Activated CD4-positive, CD25-positive, alpha-beta regulatory T cell treated with anti-CD3 and anti-CD28 coated beads, Interleukin-2, amount 50 U/mL, for 24 hours (primary cell): ENCODE results near the gene TSHZ3.

ENCODE experiments used
- ATAC-seq, 2 donors: fragments of 150-1000 bp; cut with Tn5 transposase; one replicate each; pipeline ENCODE4 v1.10.0; 2021; ENCODE audit warnings: mild to moderate bottlenecking in 1 of 2, moderate library complexity in 1 of 2

Gene TSHZ3

GRCh38 chr19:31282346-31282745, 66.9 kb downstream of the TSHZ3 start:
- ATAC-seq, result no peak

GRCh38 chr19:31280287-31281006, 68.8 kb downstream of the TSHZ3 start:
- ATAC-seq, result no peak

DNA sequence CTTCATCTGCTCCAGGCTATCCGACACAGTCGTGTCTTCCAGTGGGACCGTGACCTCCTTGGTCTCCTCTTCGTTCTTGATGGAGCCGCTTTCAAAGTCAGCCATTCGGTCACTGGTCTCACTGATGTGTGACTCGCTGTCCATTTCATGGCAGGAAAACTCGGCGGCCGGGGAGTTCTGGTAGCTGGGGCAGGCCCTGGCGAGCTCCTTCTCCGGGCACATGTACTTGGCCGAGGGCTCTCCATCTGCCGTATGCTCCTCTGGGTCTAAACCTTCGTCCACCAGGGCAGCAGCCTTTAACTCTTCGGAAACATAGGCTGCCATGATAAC, 69.8 kb downstream of the TSHZ3 start:
- no peak for ATAC-seq

- ATAC-seq, result no peak
Observed at GRCh38 chr19:31278555-31279435, 70.4 kb downstream of the TSHZ3 start.

DNA sequence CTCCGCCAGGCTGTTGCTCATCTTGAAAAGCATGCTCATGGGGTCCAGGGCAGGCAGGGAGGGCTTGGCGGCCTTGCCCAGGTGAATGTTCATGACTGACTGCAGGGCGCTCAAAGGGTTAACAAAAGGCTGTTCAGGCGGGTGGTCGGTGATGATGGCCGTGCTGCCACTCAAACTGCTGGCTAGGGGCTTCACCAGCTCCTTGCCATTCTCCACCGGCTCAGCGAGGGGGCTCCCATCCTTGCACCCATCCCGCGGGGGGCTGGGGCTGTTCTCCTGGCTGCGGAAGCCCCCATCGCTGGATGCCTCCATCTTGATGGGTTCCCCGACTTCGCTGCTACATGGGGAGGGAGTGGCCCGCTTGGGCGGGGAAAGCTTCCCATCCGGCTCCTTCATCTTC, 71.7 kb downstream of the TSHZ3 start:
- ATAC-seq, result no peak

GRCh38 chr19:31276831-31277230, 72.4 kb downstream of the TSHZ3 start:
- ATAC-seq, result no peak

DNA sequence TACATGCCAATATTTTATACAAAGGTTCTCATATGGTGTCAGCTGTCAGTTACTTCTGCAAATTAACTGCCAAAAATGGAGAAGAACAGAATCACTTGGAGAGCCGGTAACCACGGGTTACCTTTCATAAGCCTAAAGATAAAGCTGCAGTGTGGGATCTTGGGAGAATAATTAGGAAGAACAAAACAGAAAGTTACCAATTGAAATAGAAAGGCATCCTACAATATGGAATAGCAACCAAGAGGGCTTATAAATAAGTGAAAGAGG, 74.2 kb downstream of the TSHZ3 start:
- ATAC-seq, result no peak

DNA sequence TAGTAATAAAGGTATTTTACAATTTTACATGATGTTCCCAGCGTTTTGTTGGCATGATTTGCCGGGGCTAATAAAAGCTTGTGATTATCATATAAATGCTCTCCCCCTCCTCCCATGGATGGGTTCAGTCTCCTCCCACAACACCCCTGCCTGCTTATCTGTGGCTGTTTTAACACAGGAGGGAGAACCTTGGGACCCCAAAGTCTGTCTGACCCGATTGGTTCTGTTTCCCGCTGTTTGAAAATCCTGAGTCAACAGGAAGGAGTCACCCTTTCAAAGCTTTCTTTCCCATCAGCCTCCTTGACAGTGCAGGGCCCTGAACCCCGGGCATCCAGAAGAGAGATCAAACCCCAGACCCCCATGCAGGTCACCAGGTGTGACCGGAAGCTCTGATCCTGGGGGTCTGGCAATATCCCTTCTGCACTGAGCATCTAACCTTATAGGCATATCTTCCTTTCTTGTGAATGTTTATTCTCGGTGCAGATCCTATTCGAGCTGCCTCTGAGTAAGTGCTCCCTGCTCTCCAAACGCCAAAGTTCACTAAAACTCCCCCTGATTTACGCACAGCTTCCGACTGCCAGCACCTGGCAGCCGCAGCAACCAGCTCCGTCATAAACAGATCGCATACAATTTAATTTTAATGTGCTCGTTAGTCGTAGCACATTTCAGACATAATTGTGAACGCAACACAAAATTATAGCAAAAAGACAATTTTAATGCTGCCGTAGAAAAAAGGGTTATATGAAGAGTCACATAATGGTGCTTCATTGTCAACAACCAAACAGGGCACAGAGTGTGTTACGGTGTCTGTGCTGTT, 74.8 kb downstream of the TSHZ3 start:
- ATAC-seq, result no peak

GRCh38 chr19:31272583-31273106, 76.6 kb downstream of the TSHZ3 start:
- no peak for ATAC-seq

DNA sequence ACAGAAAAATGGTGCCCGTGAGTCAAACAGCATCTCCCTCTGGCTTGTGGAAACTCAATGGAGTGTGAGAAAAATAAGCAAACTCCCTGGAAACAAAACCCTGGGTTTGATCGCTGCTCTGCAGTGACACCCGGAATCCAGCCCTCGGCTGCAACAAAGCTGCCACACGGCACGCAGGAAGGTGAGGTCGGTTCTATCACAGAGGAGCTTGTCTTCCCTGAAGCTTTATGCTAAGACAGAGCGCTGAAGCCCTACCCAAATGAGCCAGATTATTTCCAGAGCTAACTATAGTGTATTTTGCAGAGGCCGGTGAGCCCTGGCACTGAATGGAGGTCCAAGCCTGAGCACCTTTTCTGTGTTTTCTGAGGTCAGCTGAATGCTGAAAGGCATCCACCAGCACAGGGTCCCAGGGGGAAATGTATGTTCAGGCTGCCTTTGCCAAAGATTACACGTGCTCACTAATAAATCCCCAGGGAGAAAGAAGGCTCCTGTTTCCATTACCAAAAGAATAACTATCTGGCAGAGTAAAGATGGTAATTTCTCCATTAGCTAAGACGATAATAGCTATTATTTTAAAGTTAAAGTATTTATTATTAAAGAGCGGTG, 77.8 kb downstream of the TSHZ3 start:
- no peak for ATAC-seq

- ATAC-seq, result no peak
Observed at GRCh38 chr19:31270897-31271296, 78.3 kb downstream of the TSHZ3 start.

DNA sequence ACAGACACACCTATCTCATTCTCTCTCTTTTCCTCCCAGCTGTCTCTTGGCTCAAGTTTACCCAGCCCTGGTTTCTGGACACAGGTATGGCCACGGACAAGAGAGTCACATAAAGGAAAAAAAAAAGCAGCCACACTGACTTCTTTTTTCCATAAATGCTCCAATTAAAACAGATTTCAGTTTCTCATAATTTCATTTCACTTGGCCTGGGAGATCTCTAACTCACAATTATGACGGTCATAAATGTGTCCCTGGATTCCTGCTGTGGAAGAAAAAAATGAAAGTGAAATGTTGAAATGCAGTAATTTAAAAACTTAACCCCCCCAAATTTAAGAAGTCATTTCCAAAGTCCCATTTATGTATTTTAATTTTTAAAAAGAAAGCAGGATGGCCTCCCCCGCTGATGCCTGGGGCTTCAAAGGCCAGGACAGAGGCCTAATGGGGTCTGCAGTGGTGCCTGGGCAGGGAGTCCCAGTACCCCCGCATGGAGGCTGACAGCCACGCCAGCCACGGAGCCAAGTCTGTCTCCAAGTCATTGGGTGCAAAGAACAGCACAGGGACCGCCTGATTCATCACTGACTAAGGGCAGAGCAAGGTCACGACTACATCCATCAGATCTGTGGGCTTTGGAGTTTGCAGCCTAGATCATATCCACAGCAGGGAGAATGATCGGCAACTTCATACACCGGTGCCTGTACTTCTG, 79.7 kb downstream of the TSHZ3 start:
- no peak for ATAC-seq

DNA sequence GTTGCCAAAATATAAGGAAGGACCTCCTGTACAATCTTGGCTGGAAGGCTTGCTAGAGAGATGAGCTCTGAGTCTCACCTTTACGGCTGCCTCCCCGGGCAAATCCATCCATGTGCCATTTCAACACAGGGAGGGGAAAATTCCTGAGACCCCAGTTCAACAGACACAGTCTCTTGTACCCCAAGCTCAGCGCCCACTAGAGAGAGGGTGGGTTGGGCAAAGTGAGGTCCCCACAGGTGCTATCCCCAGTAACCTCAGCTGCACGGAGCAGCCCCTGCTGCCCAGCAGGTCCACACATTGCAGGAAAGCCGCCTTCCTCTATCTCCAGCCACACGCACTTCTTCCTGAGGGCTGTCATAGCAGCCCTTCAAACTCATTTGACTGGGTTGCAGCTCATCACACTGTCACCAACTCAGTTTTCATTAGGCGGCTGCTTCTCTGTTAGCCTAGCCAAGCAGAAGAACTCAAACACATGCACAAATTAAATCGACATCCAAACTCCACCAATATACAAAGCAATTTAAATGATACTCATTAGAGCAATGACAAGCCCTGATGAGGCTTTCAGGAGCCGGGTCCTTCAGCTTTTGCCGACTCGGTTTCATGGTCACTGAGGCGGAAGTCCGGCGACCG, 80.4 kb downstream of the TSHZ3 start:
- ATAC-seq, result no peak

DNA sequence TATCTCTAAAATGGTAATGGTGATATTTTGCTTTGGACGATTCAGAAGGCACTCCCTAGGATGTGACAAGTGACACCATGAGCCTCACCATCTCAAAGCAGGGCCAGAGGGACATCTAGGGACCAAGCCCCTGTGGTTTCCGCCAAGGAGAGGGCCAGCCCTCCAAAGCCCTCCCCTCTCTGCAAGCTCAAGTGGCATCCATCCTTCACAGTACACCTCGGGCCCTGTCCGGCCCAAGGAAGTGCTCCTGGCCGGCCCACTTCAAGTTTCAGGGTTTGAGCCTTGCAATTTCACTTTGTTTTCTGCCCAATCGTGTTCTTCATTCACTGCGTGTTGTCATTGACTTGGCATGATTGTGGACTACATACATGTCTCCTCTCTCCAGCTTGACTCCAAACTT, 82.5 kb downstream of the TSHZ3 start:
- ATAC-seq, result no peak

- no peak for ATAC-seq
Observed at GRCh38 chr19:31266196-31266595, 83.0 kb downstream of the TSHZ3 start.

DNA sequence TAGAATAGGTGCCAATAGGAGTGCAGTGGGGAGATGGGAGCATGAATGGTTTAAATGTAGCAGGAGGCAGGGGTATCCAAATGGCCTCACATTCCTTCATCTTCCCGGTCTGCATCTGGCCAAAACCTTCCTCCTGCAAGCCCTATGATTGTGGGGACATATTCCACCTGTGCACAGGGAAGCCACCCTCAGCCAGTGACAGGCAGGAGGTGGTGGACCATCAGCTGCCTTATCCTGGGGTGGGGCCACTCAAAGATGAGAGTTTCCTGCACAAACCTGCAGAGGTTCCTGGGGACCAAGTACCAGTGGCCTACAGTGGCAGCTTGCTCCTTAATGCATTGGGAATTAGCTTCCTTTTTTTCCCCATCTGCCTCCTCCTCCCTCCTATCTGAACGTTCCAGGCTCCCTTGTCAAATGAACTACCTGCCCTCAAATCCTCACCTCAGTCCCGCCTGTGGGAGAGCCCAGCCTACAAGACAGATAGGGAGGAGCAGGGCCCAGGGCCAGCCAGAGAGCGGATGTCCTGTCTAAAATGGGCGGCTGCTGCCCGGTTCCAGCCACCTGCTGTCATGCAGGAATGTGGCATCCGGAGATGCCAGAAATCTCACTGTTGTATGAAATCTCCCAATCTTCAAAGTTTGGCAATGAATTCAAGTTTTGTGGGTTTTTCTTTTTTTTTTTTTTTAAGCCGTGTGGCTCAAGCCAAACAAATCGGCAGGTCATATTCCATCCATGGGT, 85.0 kb downstream of the TSHZ3 start:
- ATAC-seq, result no peak

- ATAC-seq, result no peak
Observed at GRCh38 chr19:31263328-31263727, 85.9 kb downstream of the TSHZ3 start.

DNA sequence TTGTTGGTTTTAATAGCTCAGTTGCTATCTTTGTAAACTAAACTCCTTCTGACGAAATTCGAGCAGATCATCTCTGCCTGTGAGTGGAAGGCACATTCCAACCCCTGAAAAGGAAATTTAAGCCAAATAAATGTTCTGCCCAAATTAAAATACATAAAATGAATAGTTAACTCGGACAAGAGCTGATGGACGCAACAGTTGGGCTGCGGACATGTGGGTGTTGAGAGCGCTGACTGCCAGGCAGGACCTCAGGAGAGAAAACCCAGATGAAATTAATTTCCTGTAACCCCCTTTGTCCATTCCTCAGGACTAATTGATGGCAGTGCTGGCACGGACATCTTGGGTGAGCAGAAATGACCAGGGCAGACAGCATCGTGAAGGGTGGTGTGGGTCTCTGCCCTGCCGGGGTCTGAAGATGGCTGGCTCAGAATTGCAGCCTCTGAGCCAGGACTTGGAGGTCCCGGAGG, 86.5 kb downstream of the TSHZ3 start:
- ATAC-seq, result no peak

- ATAC-seq, result no peak
Observed at GRCh38 chr19:31261603-31262212, 87.5 kb downstream of the TSHZ3 start.

DNA sequence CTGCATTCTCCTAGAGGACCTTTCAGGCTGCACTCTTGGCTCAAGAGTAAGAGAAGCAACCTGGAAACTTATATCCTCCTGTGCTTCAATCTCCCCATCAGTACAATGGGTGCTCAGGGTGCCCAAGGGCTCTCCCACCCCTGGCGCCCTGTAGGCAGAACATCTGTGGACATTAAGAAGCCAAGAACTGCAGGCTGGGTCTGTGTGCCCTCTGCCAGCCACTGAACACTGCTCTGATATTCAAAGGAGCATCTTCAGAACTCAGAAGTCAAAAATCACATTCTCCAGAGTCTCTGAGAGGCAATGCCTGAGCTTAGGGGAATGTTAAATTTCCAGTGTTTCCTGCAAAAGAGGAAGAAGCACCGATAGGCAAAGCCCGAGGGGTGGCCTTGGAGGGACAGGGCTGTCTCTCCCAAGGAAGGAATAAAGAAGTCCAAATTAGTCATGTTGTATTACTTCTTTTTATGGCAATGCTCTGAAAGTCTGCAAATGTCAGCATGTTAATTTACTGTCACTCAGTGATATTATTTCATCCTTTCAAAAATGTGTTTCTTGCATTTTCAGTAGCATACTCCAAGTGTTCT, 88.1 kb downstream of the TSHZ3 start:
- ATAC-seq, result no peak
